ENCODE measurements around the gene MAP2K2.

DNA sequence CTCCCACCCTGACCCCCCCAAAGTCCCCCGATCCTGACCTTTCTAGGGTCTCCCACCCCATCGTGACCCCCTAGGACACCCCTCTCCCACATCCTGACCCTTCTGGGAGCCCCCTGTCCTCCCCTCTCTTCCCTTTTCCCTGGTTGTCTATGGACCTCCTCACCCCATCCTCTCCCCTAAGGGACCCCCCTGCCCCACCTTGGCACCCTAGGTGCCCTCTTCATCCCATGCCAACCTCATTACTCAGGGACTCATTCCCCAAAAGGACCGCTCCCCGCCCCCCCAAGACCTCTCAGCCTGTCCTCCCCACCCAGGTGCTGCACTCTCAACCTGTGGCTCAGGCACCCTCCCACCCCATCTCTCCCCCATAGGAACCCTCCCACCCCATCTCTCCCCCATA lies 2.1 kb downstream of the MAP2K2 start:
- TF ChIP-seq, protein P1, sequence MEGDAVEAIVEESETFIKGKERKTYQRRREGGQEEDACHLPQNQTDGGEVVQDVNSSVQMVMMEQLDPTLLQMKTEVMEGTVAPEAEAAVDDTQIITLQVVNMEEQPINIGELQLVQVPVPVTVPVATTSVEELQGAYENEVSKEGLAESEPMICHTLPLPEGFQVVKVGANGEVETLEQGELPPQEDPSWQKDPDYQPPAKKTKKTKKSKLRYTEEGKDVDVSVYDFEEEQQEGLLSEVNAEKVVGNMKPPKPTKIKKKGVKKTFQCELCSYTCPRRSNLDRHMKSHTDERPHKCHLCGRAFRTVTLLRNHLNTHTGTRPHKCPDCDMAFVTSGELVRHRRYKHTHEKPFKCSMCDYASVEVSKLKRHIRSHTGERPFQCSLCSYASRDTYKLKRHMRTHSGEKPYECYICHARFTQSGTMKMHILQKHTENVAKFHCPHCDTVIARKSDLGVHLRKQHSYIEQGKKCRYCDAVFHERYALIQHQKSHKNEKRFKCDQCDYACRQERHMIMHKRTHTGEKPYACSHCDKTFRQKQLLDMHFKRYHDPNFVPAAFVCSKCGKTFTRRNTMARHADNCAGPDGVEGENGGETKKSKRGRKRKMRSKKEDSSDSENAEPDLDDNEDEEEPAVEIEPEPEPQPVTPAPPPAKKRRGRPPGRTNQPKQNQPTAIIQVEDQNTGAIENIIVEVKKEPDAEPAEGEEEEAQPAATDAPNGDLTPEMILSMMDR (IDR thresholded peaks at IDR 0.05 in 8 of 11, conservative IDR thresholded peaks at IDR 0.05 in 3 of 11), result no peak
- TF ChIP-seq POLR2AphosphoS5 (IDR thresholded peaks at IDR 0.05) (no peak), POLR2A (IDR thresholded peaks at IDR 0.05) (no peak)
